Testis (tissue), 3 donors: ENCODE results near the gene RFX1. TPM values are rescaled to one million over a fixed set of nuclear protein-coding genes. Genes with fewer than 3 reads are reported as not detected.

Source experiments
- DNase-seq: peaks from one replicate; pipeline ENCODE4 v3.0.0-alpha.2; 2019
- H3K27ac ChIP-seq, 2 donors: fragments of 200-600 bp; sonication (generic); one replicate each; pipeline ENCODE4 v1.5.1; 2019
- H3K27me3 ChIP-seq: fragments of 200-600 bp; sonication (generic); one replicate; pipeline ENCODE4 v1.5.1; 2019
- H3K36me3 ChIP-seq: fragments of 200-600 bp; sonication (generic); one replicate; pipeline ENCODE4 v1.5.1; 2017; ENCODE audit warnings: low read depth; ENCODE audit errors: missing control alignments
- H3K4me1 ChIP-seq: fragments of 200-600 bp; sonication (generic); one replicate; pipeline ENCODE4 v1.5.1; 2019
- H3K4me3 ChIP-seq, 2 donors: fragments of 200-600 bp; sonication (generic); one replicate each; pipeline ENCODE4 v1.5.1; 2017 to 2019
- H3K9me3 ChIP-seq: fragments of 200-600 bp; sonication (generic); one replicate; pipeline ENCODE4 v1.5.1; 2017
- POLR2A ChIP-seq: fragments of 450-650 bp; IDR thresholded peaks from one replicate; pipeline ENCODE4 v1.6.1; 2017; ENCODE audit warnings: antibody characterized with exemption, mild to moderate bottlenecking, moderate library complexity
- WGBS, 2 donors: methylation state at CpG; one replicate each; pipeline ENCODE4 v1.1.5; 2018; 5-methylcytosine and 5-hydroxymethylcytosine counted together
- intact Hi-C: fragments of 100-400 bp; cut with DNase I; formaldehyde crosslinking; loops from one replicate; pipeline ENCODE4 v1.15.1; 2023; ENCODE audit warnings: low total_unique reads
- polyA plus RNA-seq: library from polyadenylated mRNA; stranded (reverse); fragments of 350-450 nt; fragmentation: Illumina TruSeq; extraction: RNeasy Lipid Tissue Mini Kit (QIAGEN cat#74804); gene quantifications from one replicate; pipeline ENCODE4 v1.2.3, GENCODE V29; 2014; ENCODE audit warnings: low read depth, low replicate concordance; ENCODE audit not compliant: insufficient read depth
- total RNA-seq, 2 donors: library from RNA; depleted of rRNA; stranded (reverse); fragments of >200 nt; gene quantifications; one replicate each; pipeline ENCODE4 v1.2.3, GENCODE V29; 2016
- TF ChIP-seq, protein P1 (sequence below), 3 experiments: fragments of 450-650 bp in 2 of 3; fragments of 200-600 bp in 1 of 3; sonication (generic) in 1 of 3; IDR thresholded peaks; one replicate each; pipeline ENCODE4 v1.5.1; 2016 to 2019; ENCODE audit warnings: antibody characterized with exemption in 3 of 3, mild to moderate bottlenecking in 2 of 3, moderate library complexity in 1 of 3

RFX1 gene
- total and polyA plus RNA-seq, 3 donors from 2014 or later: 18.3 to 40.9 (median 24.2) TPM

GRCh38 chr19:13952931-13953531 is 53.1 kb downstream of the RFX1 start:
- 0% methylated on average over 4 to 11 of the region's 13 CpGs for WGBS, 2 donors
- TF ChIP-seq, protein P1, sequence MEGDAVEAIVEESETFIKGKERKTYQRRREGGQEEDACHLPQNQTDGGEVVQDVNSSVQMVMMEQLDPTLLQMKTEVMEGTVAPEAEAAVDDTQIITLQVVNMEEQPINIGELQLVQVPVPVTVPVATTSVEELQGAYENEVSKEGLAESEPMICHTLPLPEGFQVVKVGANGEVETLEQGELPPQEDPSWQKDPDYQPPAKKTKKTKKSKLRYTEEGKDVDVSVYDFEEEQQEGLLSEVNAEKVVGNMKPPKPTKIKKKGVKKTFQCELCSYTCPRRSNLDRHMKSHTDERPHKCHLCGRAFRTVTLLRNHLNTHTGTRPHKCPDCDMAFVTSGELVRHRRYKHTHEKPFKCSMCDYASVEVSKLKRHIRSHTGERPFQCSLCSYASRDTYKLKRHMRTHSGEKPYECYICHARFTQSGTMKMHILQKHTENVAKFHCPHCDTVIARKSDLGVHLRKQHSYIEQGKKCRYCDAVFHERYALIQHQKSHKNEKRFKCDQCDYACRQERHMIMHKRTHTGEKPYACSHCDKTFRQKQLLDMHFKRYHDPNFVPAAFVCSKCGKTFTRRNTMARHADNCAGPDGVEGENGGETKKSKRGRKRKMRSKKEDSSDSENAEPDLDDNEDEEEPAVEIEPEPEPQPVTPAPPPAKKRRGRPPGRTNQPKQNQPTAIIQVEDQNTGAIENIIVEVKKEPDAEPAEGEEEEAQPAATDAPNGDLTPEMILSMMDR (IDR thresholded peaks at IDR 0.05): no peak
- TF ChIP-seq POLR2A: no peak
- H3K9me3 ChIP-seq: no peaks in the 10 kb centered on the region

GRCh38 chr19:13952154-13952930 is 53.8 kb downstream of the RFX1 start, which contains the start of gene DCAF15:
TSS of gene DCAF15 (plus strand) at chr19:13952509. CDS start at chr19:13952513, 4 bp downstream.
- Histone ChIP-seq H3K4me3 (peak within 1 kb of the TSS; percentile 80 to 87), H3K9me3 (no peaks in the 10 kb centered on the region), H3K36me3 (no peaks in the 10 kb centered on the region), H3K27me3 (no peaks in the 10 kb centered on the region), H3K4me1 (peaks cover 11% of the 10 kb centered on the region), H3K27ac (peak within 1 kb of the TSS; percentile 79 to 85)
- TF ChIP-seq, protein P1 (IDR thresholded peaks at IDR 0.05): peak in 1 of 3 experiments; percentile 2
- TF ChIP-seq POLR2A: no peak
- DNase-seq: peak; percentile 100
- 0% methylated on average over 30 to 62 of the region's 65 CpGs for WGBS, 2 donors
- intact Hi-C loops: no loop called here

More at GRCh38 chr19:13952931-13953531, 53.1 kb downstream of the RFX1 start:
- Histone ChIP-seq H3K36me3 (no peaks in the 10 kb centered on the region), H3K4me1 (peaks cover 12% of the 10 kb centered on the region), H3K27me3 (no peaks in the 10 kb centered on the region), H3K4me3 (peak overlapping the region; percentile 80 to 87), H3K27ac (peak overlapping the region; percentile 79 to 85)
- peak; percentile 74 for DNase-seq
- intact Hi-C loops: no loop called here

DNA sequence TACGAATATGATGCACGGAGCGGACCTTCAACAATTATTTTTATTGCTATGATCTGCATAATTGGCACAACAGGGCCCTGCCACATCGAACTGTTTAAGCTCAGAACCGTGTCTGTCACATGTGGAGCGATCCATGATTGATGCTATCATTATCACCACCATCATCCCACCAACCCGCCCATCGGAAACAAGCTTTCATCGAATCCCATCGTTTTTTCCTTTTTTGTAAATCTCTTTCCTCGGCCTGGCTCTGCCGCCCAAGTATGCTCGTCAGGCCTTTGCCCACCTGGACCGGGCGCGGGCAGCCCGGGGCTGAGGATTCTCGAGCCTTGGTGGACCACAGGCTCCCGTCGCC is 54.3 kb downstream of the RFX1 start:
- no peak for TF ChIP-seq POLR2A
- TF ChIP-seq, protein P1 (IDR thresholded peaks at IDR 0.05): no peak
- Histone ChIP-seq H3K27me3 (no peaks in the 10 kb centered on the region), H3K27ac (no peak overlapping the region), H3K4me3 (peak overlapping the region; percentile 80 to 87), H3K9me3 (no peaks in the 10 kb centered on the region), H3K4me1 (peaks cover 11% of the 10 kb centered on the region), H3K36me3 (no peaks in the 10 kb centered on the region)
- DNase-seq: no peak
- intact Hi-C loops: no loop called here
- WGBS, 2 donors: 8 to 9% methylated on average over 19 to 20 of the region's 20 CpGs

GRCh38 chr19:13951043-13951442 is 55.1 kb downstream of the RFX1 start:
- WGBS, 2 donors: 81 to 92% methylated on average over 2 of the region's 2 CpGs
- intact Hi-C loops: no loop called here

More at GRCh38 chr19:13951043-13951442, 55.1 kb downstream of the RFX1 start:
- Histone ChIP-seq H3K27ac (no peak overlapping the region), H3K4me1 (peaks cover 11% of the 10 kb centered on the region), H3K36me3 (no peaks in the 10 kb centered on the region), H3K9me3 (no peaks in the 10 kb centered on the region), H3K27me3 (no peaks in the 10 kb centered on the region), H3K4me3 (no peak overlapping the region)
- TF ChIP-seq, protein P1 (IDR thresholded peaks at IDR 0.05): no peak
- TF ChIP-seq POLR2A: no peak
- no peak for DNase-seq
